Esophagus muscularis mucosa (tissue), 3 donors: Measurements from ENCODE around the gene DIAPH3.

Source experiments
- CTCF ChIP-seq, 3 experiments: fragments of 200-600 bp in 2 of 3; fragments of 450-650 bp in 1 of 3; sonication (generic) in 2 of 3; IDR thresholded peaks; one replicate each; pipeline ENCODE4 v1.5.1; 2017 to 2019; ENCODE audit warnings: antibody characterized with exemption in 3 of 3, mild to moderate bottlenecking in 2 of 3, moderate library complexity in 1 of 3
- POLR2A ChIP-seq: fragments of 450-650 bp; IDR thresholded peaks from one replicate; pipeline ENCODE4 v1.6.1; 2017; ENCODE audit warnings: antibody characterized with exemption, moderate library complexity, mild to moderate bottlenecking, low read depth

DNA sequence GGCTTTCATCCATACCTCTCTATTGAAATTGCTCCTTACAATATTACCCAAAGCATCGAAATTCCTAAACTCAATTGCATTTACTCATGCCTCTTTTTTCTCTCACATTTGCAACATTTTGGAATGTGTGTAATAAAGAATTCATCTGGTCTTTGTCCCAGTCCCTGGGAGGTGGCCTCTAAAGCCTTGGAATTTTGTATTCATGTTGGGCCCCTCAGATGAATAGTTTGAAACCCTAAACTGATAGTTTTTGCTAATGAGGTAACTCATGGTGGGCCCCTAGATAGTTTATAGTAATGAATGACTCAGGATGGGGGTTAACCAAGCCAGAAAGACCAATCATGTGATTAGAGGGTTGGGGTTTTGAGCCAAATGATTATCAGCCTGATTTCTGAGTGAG lies 490.4 kb downstream of the DIAPH3 start:
- TF ChIP-seq CTCF (IDR thresholded peaks at IDR 0.05) = no peak
- no peak for TF ChIP-seq POLR2A
